K562 (cell line): ENCODE results near the gene ZNF330. TPM values are rescaled to one million over a fixed set of nuclear protein-coding genes. Genes with fewer than 3 reads are reported as not detected.

ENCODE experiments used
- ATAC-seq: fragments of 200-7000 bp; cut with Tn5 transposase; 3 replicates; pipeline ENCODE4 v1.9.1; 2020; ENCODE audit warnings: moderate library complexity
- BruUV-seq: library from RNA; stranded (reverse); fragments of 400-500 nt; replicated peaks from 2 replicates; lab custom pipeline; 2021; lab: Mats Ljungman, UMichigan
- CTCF ChIA-PET: fragments of 300-600 bp; formaldehyde crosslinking; extraction: SDS; loops from one replicate; lab custom pipeline; 2021; ENCODE audit warnings: low intra/inter-chr PET ratio; lab: Yijun Ruan, JAX
- POLR2A ChIA-PET: fragments of 300-600, 350-650 bp; sonication (Branson Sonifier 250); formaldehyde crosslinking; extraction: SDS; loops from one replicate; lab custom pipeline; 2021; ENCODE audit warnings: antibody characterized with exemption, inconsistent platforms; lab: Yijun Ruan, JAX
- DNase-seq, 4 experiments: peaks; one replicate each; pipeline versions ENCODE4 v3.0.0 to v3.0.0-alpha.2; 2011 to 2018; ENCODE audit warnings: low spot score in 3 of 4, mixed read lengths in 3 of 4; ENCODE audit errors: extremely low read depth in 1 of 4
- FAIRE-seq: peaks from 2 replicates; lab custom pipeline; 2011; peaks lifted over from hg19 to GRCh38; lab: Jason Lieb, UNC
- H2AFZ ChIP-seq: 2 replicates; pipeline ENCODE4 v1.6.0; 2011; ENCODE audit warnings: low read depth, low read length, control low read depth, inconsistent platforms
- H3K27ac ChIP-seq: fragments of 200-600 bp; 3 replicates; pipeline ENCODE4 v1.8.0; 2011; ENCODE audit warnings: low read depth, mild to moderate bottlenecking, control low read depth, inconsistent platforms, low read length, moderate library complexity, mixed read lengths; ENCODE audit errors: extremely low read depth
- H3K27me3 ChIP-seq, 2 experiments: fragments of 300-600 bp in 1 of 2; 2 replicates in 1 of 2; 3 replicates in 1 of 2; pipeline versions ENCODE4 v1.6.0 to v1.8.0; 2011; ENCODE audit warnings: inconsistent platforms in 2 of 2, low read length in 2 of 2, mild to moderate bottlenecking in 1 of 2, mixed read lengths in 1 of 2, moderate library complexity in 1 of 2; ENCODE audit not compliant: control insufficient read depth in 2 of 2, insufficient read depth in 2 of 2
- H3K36me3 ChIP-seq: fragments of 300-600 bp; 3 replicates; pipeline ENCODE4 v1.8.0; 2011; ENCODE audit warnings: mild to moderate bottlenecking, low read length, inconsistent platforms; ENCODE audit not compliant: control insufficient read depth, insufficient read depth
- H3K4me1 ChIP-seq, 2 experiments: fragments of 200-600 bp in 1 of 2; replicated peaks in 1 of 2; 2 replicates in 1 of 2; 3 replicates in 1 of 2; pipeline versions ENCODE4 v1.5.1 to v1.8.0; 2011; ENCODE audit warnings: inconsistent platforms in 2 of 2, low read length in 2 of 2, mild to moderate bottlenecking in 1 of 2, mixed read lengths in 1 of 2, moderate library complexity in 1 of 2; ENCODE audit not compliant: control insufficient read depth in 2 of 2, insufficient read depth in 2 of 2
- H3K4me2 ChIP-seq: 2 replicates; pipeline ENCODE4 v1.6.1; 2011; ENCODE audit warnings: low read length, control low read depth, inconsistent platforms, mixed read lengths; ENCODE audit not compliant: insufficient read depth
- H3K4me3 ChIP-seq: fragments of 200-600 bp; sonication (generic), shearing (Covaris generic); 2 replicates; pipeline ENCODE4 v1.5.1; 2016; ENCODE audit warnings: control low read depth, inconsistent platforms
- H3K79me2 ChIP-seq: fragments of 200-600 bp; 3 replicates; pipeline ENCODE4 v1.8.0; 2011; ENCODE audit warnings: low read length, inconsistent platforms; ENCODE audit not compliant: control insufficient read depth, insufficient read depth
- H3K9ac ChIP-seq, 2 experiments: 2 replicates each; pipeline versions ENCODE4 v1.6.0 to v1.6.1; 2011; ENCODE audit warnings: low read depth in 2 of 2, low read length in 2 of 2, control low read depth in 1 of 2, inconsistent platforms in 1 of 2, mild to moderate bottlenecking in 1 of 2, mixed read lengths in 1 of 2; ENCODE audit not compliant: insufficient read depth in 1 of 2
- H3K9me1 ChIP-seq: one replicate; pipeline ENCODE4 v1.6.0; 2011; ENCODE audit warnings: inconsistent platforms, mild to moderate bottlenecking, low read length, moderate library complexity; ENCODE audit not compliant: control insufficient read depth, insufficient read depth
- H3K9me3 ChIP-seq: replicated peaks from 2 replicates; pipeline ENCODE4 v1.5.1; 2011; ENCODE audit warnings: low read depth, low read length, inconsistent platforms; ENCODE audit not compliant: control insufficient read depth, insufficient read depth
- H4K20me1 ChIP-seq: replicated peaks from 2 replicates; pipeline ENCODE4 v1.6.1; 2011; ENCODE audit warnings: low read length, inconsistent platforms, mixed read lengths; ENCODE audit not compliant: control insufficient read depth, insufficient read depth
- CBFA2T3 ChIP-seq: fragments of 450-650 bp; IDR thresholded peaks from 2 replicates; pipeline ENCODE4 v1.6.1; 2017
- DPF2 ChIP-seq: fragments of 450-650 bp; IDR thresholded peaks from 2 replicates; pipeline ENCODE4 v1.6.1; 2016
- ELF1 ChIP-seq: fragments of 200-800 bp; sonication (Bioruptor generic); IDR thresholded peaks from 2 replicates; pipeline ENCODE4 v1.6.1; 2016; ENCODE audit warnings: missing genetic modification characterization, missing compliant biosample characterization
- HSF4 ChIP-seq: fragments of 250-450 bp; sonication (Bioruptor Pico); IDR thresholded peaks from 2 replicates; pipeline ENCODE4 v2.1.2; 2022; ENCODE audit warnings: mild to moderate bottlenecking, moderate library complexity, borderline replicate concordance
- KAT2B ChIP-seq: IDR thresholded peaks from one replicate; pipeline ENCODE4 v1.6.1; 2012; ENCODE audit warnings: low read depth, mild to moderate bottlenecking, control low read depth, inconsistent platforms, low read length, moderate library complexity
- KLF6 ChIP-seq: fragments of 250-450 bp; sonication (Bioruptor Pico); IDR thresholded peaks from 2 replicates; pipeline ENCODE4 v1.4.0; 2020; ENCODE audit warnings: mild to moderate bottlenecking, moderate library complexity, borderline replicate concordance
- MAZ ChIP-seq, 2 experiments: fragments of 450-650 bp in 1 of 2; sonication (generic) in 1 of 2; formaldehyde crosslinking; IDR thresholded peaks in 1 of 2; conservative IDR thresholded peaks in 1 of 2; 2 replicates each; pipeline versions ENCODE4 v1.4.0 to v1.5.0; 2020; ENCODE audit warnings: mild to moderate bottlenecking in 1 of 2, missing genetic modification reagents in 1 of 2
- MTA3 ChIP-seq: fragments of 450-650 bp; formaldehyde crosslinking; IDR thresholded peaks from 2 replicates; pipeline ENCODE4 v1.6.1; 2017; ENCODE audit warnings: mild to moderate bottlenecking, borderline replicate concordance
- SMARCC2 ChIP-seq: fragments of 450-650 bp; IDR thresholded peaks from 2 replicates; pipeline ENCODE4 v1.6.1; 2017; ENCODE audit warnings: antibody characterized with exemption, moderate library complexity, mild to moderate bottlenecking, low read depth
- TAF15 ChIP-seq: fragments of 200-400 bp; formaldehyde crosslinking; IDR thresholded peaks from 2 replicates; pipeline ENCODE4 v1.6.1; 2017; ENCODE audit warnings: mild to moderate bottlenecking, low read depth, low read length, moderate library complexity
- TCF3 ChIP-seq: sonication (generic); formaldehyde crosslinking; IDR thresholded peaks from 2 replicates; pipeline ENCODE4 v1.4.0; 2020; ENCODE audit warnings: mild to moderate bottlenecking, missing genetic modification reagents
- TEAD1 ChIP-seq, 2 experiments: fragments of 450-650 bp in 1 of 2; sonication (generic) in 1 of 2; formaldehyde crosslinking; IDR thresholded peaks; 2 replicates each; pipeline versions ENCODE4 v1.4.0 to v1.8.0; 2020 to 2022; ENCODE audit warnings: mild to moderate bottlenecking in 2 of 2, missing genetic modification reagents in 1 of 2
- TEAD4 ChIP-seq, 2 experiments: sonication (generic) in 1 of 2; formaldehyde crosslinking in 1 of 2; IDR thresholded peaks; 2 replicates each; pipeline versions ENCODE4 v1.6.1 to v1.8.0; 2012 to 2022; ENCODE audit warnings: borderline replicate concordance in 1 of 2, inconsistent platforms in 1 of 2, low read length in 1 of 2, mild to moderate bottlenecking in 1 of 2, missing genetic modification reagents in 1 of 2
- ZNF41 ChIP-seq: fragments of 250-450 bp; sonication (Bioruptor Pico); conservative IDR thresholded peaks from 2 replicates; pipeline ENCODE4 v1.4.0; 2020; ENCODE audit warnings: mild to moderate bottlenecking
- ZNF57 ChIP-seq: fragments of 450-650 bp; formaldehyde crosslinking; IDR thresholded peaks from 2 replicates; pipeline ENCODE4 v1.4.0; 2020; ENCODE audit warnings: mild to moderate bottlenecking, moderate library complexity
- ZNF76 ChIP-seq: fragments of 250-450 bp; sonication (Bioruptor Pico); IDR thresholded peaks from 2 replicates; pipeline ENCODE4 v1.4.0; 2020; ENCODE audit warnings: mild to moderate bottlenecking, moderate library complexity, borderline replicate concordance
- WGBS: fragments of 100-300 bp; shearing (Covaris generic); methylation state at CpG from one replicate; pipeline ENCODE4 v1.1.6; 2016; ENCODE audit warnings: low coverage, mixed read lengths; ENCODE audit not compliant: insufficient coverage; ENCODE audit errors: missing lambda C conversion rate; 5-methylcytosine and 5-hydroxymethylcytosine counted together
- in situ Hi-C: fragments of 300-500 bp; cut with MboI; formaldehyde crosslinking; loops from 4 replicates; pipeline ENCODE4 v1.15.0; 2018; ENCODE audit warnings: inconsistent platforms, mixed read lengths
- intact Hi-C: fragments of 100-400 bp; cut with micrococcal nuclease; formaldehyde crosslinking; loops from 2 replicates; pipeline ENCODE4 v1.14.2; 2022
- polyA plus RNA-seq, 8 experiments: library from polyadenylated mRNA; depleted of rRNA in 4 of 8; stranded (reverse) in 5 of 8; unstranded in 3 of 8; fragments of >200 nt; fragmentation: Nextera tagmentation in 2 of 8; fragmentation: Illumina TruSeq in 1 of 8; extraction: Ambion mirVana in 2 of 8; extraction: Trizol in 1 of 8; gene quantifications; 2 replicates each; pipeline versions ENCODE4 v1.2.1 to v1.2.3, GENCODE V29; 2011 to 2014; ENCODE audit warnings: inconsistent platforms in 1 of 8, missing spikeins in 1 of 8
- total RNA-seq, 7 experiments: library from RNA; depleted of rRNA in 6 of 7; stranded (reverse); fragments of >200 nt in 6 of 7; fragmentation: Illumina TruSeq in 2 of 7; extraction: Trizol in 2 of 7; gene quantifications; 2 replicates each; pipeline versions ENCODE4 v1.2.1 to v1.2.3, GENCODE V29; 2011 to 2021; ENCODE audit warnings: low replicate concordance in 1 of 7
- TF ChIP-seq, protein P1 (sequence below), 2 experiments: fragments of 450-650 bp in 1 of 2; sonication (generic) in 1 of 2; formaldehyde crosslinking in 1 of 2; IDR thresholded peaks in 1 of 2; conservative IDR thresholded peaks in 1 of 2; 2 replicates each; pipeline versions ENCODE4 v1.6.1 to v1.8.1; 2016 to 2023; ENCODE audit warnings: mild to moderate bottlenecking in 2 of 2, moderate library complexity in 2 of 2, inconsistent platforms in 1 of 2, missing genetic modification reagents in 1 of 2
- TF ChIP-seq, protein P2 (sequence below): fragments of 450-650 bp; IDR thresholded peaks from 2 replicates; pipeline ENCODE4 v1.6.1; 2017; ENCODE audit warnings: antibody characterized with exemption

The ZNF330 gene
- total and polyA plus RNA-seq, 9 of the 15 experiments (the other 6 are each of a cell fraction or from before 2014, with no cell fraction given), result 70.0 to 115 (median 92.0) TPM

- TF ChIP-seq TCF3 (CRISPR knock-in tag) (peak; percentile 37; the same call in 1 of the 2 replicates), CBFA2T3 (peak; percentile 63), SMARCC2 (0 out of 2 replicates have a peak, but pooled peaks have one; percentile 25), MTA3 (no peak), TEAD4 (IDR thresholded peaks at IDR 0.05; ENCODE audit: low read length) (0 out of 2 replicates have a peak, but pooled peaks have one; percentile 33), TEAD4 (CRISPR knock-in tag; IDR thresholded peaks at IDR 0.05; ENCODE audit: borderline replicate concordance) (no peak), DPF2 (peak; percentile 61), HSF4 (CRISPR knock-in tag) (no peak)
- TF ChIP-seq, protein P1, sequence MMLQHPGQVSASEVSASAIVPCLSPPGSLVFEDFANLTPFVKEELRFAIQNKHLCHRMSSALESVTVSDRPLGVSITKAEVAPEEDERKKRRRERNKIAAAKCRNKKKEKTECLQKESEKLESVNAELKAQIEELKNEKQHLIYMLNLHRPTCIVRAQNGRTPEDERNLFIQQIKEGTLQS (IDR thresholded peaks at IDR 0.05), result peak; percentile 65
- TF ChIP-seq, protein P1 (CRISPR knock-in tag; conservative IDR thresholded peaks at IDR 0.05), result no peak
These were observed 26.2 kb downstream of the ZNF330 start (continued) for GRCh38 chr4:141246683-141247429.

DNA sequence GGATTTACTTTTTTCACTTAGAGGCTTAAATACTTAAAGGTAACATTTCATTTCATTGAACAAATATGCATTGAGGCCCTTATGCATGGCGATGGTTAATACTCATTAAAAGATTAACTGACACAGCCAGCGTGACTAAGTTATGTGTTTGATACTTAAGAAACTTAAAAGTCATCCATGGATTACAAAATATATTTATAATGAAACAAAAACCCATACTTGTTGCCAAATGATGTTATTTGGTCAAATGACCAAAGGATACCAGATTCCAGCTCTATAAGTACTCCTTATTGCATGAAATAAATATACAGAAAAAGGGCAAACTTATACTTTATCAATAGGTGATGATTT, 26.7 kb downstream of the ZNF330 start:
- Histone ChIP-seq H3K9me1 (no peaks in the 10 kb centered on the region), H4K20me1 (no peaks in the 10 kb centered on the region), H3K4me3 (no peak overlapping the region), H3K27ac (peak overlapping the region; percentile 53; the same call in 1 of the 3 replicates), H3K79me2 (no peaks in the 10 kb centered on the region), H3K4me1 (peaks cover 0 to 13% of the 10 kb centered on the region in 2 experiments; a peak in 3 of 5 replicates), H3K9me3 (no peaks in the 10 kb centered on the region; the same call in 1 of the 2 replicates), H3K9ac (no peak overlapping the region), H2AFZ (peak overlapping the region; percentile 32), H3K27me3 (no peaks in the 10 kb centered on the region), H3K4me2 (no peak overlapping the region), H3K36me3 (no peaks in the 10 kb centered on the region)
- BruUV-seq, result no TSS peak
- peak; percentile 23 for ATAC-seq
- ChIA-PET POLR2A (no interaction called here), CTCF (no interaction called here)
- DNase-seq, result no peak
- 11% methylated on average over 2 of the region's 2 CpGs for WGBS
- FAIRE-seq, result no peak
- in situ Hi-C loops (no loop called here), intact Hi-C loops (no loop called here)
- TF ChIP-seq ELF1 (no peak), TEAD1 (CRISPR knock-in tag; IDR thresholded peaks at IDR 0.05) (no peak), KAT2B (no peak), ZNF76 (CRISPR knock-in tag) (no peak), MTA3 (no peak), TAF15 (no peak), ZNF57 (CRISPR knock-in tag) (no peak), MAZ (CRISPR knock-in tag; conservative IDR thresholded peaks at IDR 0.05 in 1 of 2, IDR thresholded peaks at IDR 0.05 in 1 of 2) (no peak), KLF6 (CRISPR knock-in tag) (no peak), ZNF41 (no peak)
- TF ChIP-seq, protein P2, sequence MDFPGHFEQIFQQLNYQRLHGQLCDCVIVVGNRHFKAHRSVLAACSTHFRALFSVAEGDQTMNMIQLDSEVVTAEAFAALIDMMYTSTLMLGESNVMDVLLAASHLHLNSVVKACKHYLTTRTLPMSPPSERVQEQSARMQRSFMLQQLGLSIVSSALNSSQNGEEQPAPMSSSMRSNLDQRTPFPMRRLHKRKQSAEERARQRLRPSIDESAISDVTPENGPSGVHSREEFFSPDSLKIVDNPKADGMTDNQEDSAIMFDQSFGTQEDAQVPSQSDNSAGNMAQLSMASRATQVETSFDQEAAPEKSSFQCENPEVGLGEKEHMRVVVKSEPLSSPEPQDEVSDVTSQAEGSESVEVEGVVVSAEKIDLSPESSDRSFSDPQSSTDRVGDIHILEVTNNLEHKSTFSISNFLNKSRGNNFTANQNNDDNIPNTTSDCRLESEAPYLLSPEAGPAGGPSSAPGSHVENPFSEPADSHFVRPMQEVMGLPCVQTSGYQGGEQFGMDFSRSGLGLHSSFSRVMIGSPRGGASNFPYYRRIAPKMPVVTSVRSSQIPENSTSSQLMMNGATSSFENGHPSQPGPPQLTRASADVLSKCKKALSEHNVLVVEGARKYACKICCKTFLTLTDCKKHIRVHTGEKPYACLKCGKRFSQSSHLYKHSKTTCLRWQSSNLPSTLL, result no peak
